ENCODE data around the gene ANKRD16. TPM values are rescaled to one million over a fixed set of nuclear protein-coding genes. Genes with fewer than 3 reads are reported as not detected.

The ANKRD16 gene
- total and polyA plus RNA-seq, 2 donors (not counting 1 experiment from before 2014, with no cell fraction given), result 10.9 to 12.6 TPM

GRCh38 chr10:5935628-5936027, 45.9 kb upstream of the ANKRD16 start:
- POLR2A ChIA-PET, result no interaction called here
- Histone ChIP-seq H3K27ac (ENCODE audit: low read length in 2 of 2) (no peak overlapping the region), H3K27me3 (replicated peaks in 1 of 4; ENCODE audit: control extremely low read depth in 1 of 4, control insufficient read depth in 3 of 4, insufficient read depth in 4 of 4, low read length in 3 of 4) (no peaks in the 10 kb centered on the region), H4K20me1 (ENCODE audit: control insufficient read depth, insufficient read depth, low read length, poor library complexity, severe bottlenecking) (no peaks in the 10 kb centered on the region), H3K36me3 (replicated peaks in 1 of 2; ENCODE audit: control extremely low read depth in 1 of 2, control insufficient read depth in 1 of 2, extremely low read depth in 1 of 2, insufficient read depth in 2 of 2, low read length in 1 of 2) (peaks cover 0 to 43% of the 10 kb centered on the region in 2 experiments), H3K4me2 (replicated peaks; ENCODE audit: low read depth, low read length, poor library complexity, severe bottlenecking) (no peak overlapping the region), H2AFZ (ENCODE audit: insufficient read depth, low read depth, low read length, poor library complexity, severe bottlenecking) (no peak overlapping the region), H3K9ac (ENCODE audit: low read length) (no peak overlapping the region), H3K4me1 (ENCODE audit: control insufficient read depth in 2 of 2, insufficient read depth in 2 of 2, low read length in 2 of 2) (no peaks in the 10 kb centered on the region), H3K79me2 (ENCODE audit: control insufficient read depth, insufficient read depth, low read length) (no peaks in the 10 kb centered on the region), H3K4me3 (ENCODE audit: control extremely low read depth in 1 of 5, extremely low read depth in 1 of 5, insufficient read depth in 1 of 5, low read depth in 2 of 5, low read length in 4 of 5) (no peak overlapping the region), H3K9me3 (ENCODE audit: control extremely low read depth in 1 of 3, control insufficient read depth in 2 of 3, insufficient read depth in 1 of 3, low read length in 2 of 3) (no peaks in the 10 kb centered on the region)
- Mint-ChIP-seq H3K4me1 (no peaks in the 10 kb centered on the region), H3K9me3 (ENCODE audit: insufficient read depth) (no peaks in the 10 kb centered on the region), H3K4me3 (no peak overlapping the region), H3K27me3 (no peaks in the 10 kb centered on the region), H3K27ac (no peak overlapping the region)
- WGBS (ENCODE audit: insufficient coverage), result 100% methylated on average over 10 of the region's 10 CpGs
- ATAC-seq (ENCODE audit: low read depth), result no peak
- TF ChIP-seq, protein P1, sequence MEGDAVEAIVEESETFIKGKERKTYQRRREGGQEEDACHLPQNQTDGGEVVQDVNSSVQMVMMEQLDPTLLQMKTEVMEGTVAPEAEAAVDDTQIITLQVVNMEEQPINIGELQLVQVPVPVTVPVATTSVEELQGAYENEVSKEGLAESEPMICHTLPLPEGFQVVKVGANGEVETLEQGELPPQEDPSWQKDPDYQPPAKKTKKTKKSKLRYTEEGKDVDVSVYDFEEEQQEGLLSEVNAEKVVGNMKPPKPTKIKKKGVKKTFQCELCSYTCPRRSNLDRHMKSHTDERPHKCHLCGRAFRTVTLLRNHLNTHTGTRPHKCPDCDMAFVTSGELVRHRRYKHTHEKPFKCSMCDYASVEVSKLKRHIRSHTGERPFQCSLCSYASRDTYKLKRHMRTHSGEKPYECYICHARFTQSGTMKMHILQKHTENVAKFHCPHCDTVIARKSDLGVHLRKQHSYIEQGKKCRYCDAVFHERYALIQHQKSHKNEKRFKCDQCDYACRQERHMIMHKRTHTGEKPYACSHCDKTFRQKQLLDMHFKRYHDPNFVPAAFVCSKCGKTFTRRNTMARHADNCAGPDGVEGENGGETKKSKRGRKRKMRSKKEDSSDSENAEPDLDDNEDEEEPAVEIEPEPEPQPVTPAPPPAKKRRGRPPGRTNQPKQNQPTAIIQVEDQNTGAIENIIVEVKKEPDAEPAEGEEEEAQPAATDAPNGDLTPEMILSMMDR (IDR thresholded peaks at IDR 0.05), result no peak
- no peak for TF ChIP-seq EZH2 (IDR thresholded peaks at IDR 0.05; ENCODE audit: borderline replicate concordance, insufficient read depth, low read depth, low read length, poor library complexity, severe bottlenecking)
- CTCF ChIA-PET, result no interaction called here
- DNase-seq, result no peak
- intact Hi-C loops (cut with micrococcal nuclease), result no loop called here

- H3K79me2 ChIP-seq (ENCODE audit: control insufficient read depth, insufficient read depth, low read length), result no peaks in the 10 kb centered on the region
- H3K27ac ChIP-seq (ENCODE audit: low read length in 2 of 2), result no peak overlapping the region
- H3K4me3 Mint-ChIP-seq, result no peak overlapping the region
- H3K9ac ChIP-seq (ENCODE audit: low read length), result no peak overlapping the region
- H3K4me1 ChIP-seq (ENCODE audit: control insufficient read depth in 2 of 2, insufficient read depth in 2 of 2, low read length in 2 of 2), result no peaks in the 10 kb centered on the region
- H4K20me1 ChIP-seq (ENCODE audit: control insufficient read depth, insufficient read depth, low read length, poor library complexity, severe bottlenecking), result no peaks in the 10 kb centered on the region
- H3K36me3 ChIP-seq (replicated peaks in 1 of 2; ENCODE audit: control extremely low read depth in 1 of 2, control insufficient read depth in 1 of 2, extremely low read depth in 1 of 2, insufficient read depth in 2 of 2, low read length in 1 of 2), result peaks cover 0 to 59% of the 10 kb centered on the region in 2 experiments
- ChIA-PET CTCF (no interaction called here), POLR2A (no interaction called here)
- no peak overlapping the region for H3K4me3 ChIP-seq (ENCODE audit: control extremely low read depth in 1 of 5, extremely low read depth in 1 of 5, insufficient read depth in 1 of 5, low read depth in 2 of 5, low read length in 4 of 5)
- H3K9me3 ChIP-seq (ENCODE audit: control extremely low read depth in 1 of 3, control insufficient read depth in 2 of 3, insufficient read depth in 1 of 3, low read length in 2 of 3), result no peaks in the 10 kb centered on the region
- H3K4me2 ChIP-seq (replicated peaks; ENCODE audit: low read depth, low read length, poor library complexity, severe bottlenecking), result no peak overlapping the region
- no peaks in the 10 kb centered on the region for H3K9me3 Mint-ChIP-seq (ENCODE audit: insufficient read depth)
- H3K4me1 Mint-ChIP-seq, result no peaks in the 10 kb centered on the region
- no peaks in the 10 kb centered on the region for H3K27me3 ChIP-seq (replicated peaks in 1 of 4; ENCODE audit: control extremely low read depth in 1 of 4, control insufficient read depth in 3 of 4, insufficient read depth in 4 of 4, low read length in 3 of 4)
- no peak for ATAC-seq (ENCODE audit: low read depth)
- intact Hi-C loops (cut with micrococcal nuclease), result no loop called here
- no peak for DNase-seq
- 99% methylated on average over 8 of the region's 14 CpGs for WGBS (ENCODE audit: insufficient coverage)
- no peak overlapping the region for H3K27ac Mint-ChIP-seq
- H3K27me3 Mint-ChIP-seq, result no peaks in the 10 kb centered on the region
- no peak overlapping the region for H2AFZ ChIP-seq (ENCODE audit: insufficient read depth, low read depth, low read length, poor library complexity, severe bottlenecking)
- TF ChIP-seq, protein P1 (IDR thresholded peaks at IDR 0.05), result no peak
- no peak for TF ChIP-seq EZH2 (IDR thresholded peaks at IDR 0.05; ENCODE audit: borderline replicate concordance, insufficient read depth, low read depth, low read length, poor library complexity, severe bottlenecking)
Observed at GRCh38 chr10:5933909-5934546, 44.3 kb upstream of the ANKRD16 start.

All from B cell (primary cell).